NCI-H82 treated with DMSO at 0.1 percent for 48 hours (cell line): ENCODE measurements around the gene STX10.

ENCODE experiments used
- DNase-seq: peaks from one replicate; lab custom pipeline; 2025; ENCODE audit not compliant: unreplicated experiment; lab: John Stamatoyannopoulos, UW

Gene STX10

DNA sequence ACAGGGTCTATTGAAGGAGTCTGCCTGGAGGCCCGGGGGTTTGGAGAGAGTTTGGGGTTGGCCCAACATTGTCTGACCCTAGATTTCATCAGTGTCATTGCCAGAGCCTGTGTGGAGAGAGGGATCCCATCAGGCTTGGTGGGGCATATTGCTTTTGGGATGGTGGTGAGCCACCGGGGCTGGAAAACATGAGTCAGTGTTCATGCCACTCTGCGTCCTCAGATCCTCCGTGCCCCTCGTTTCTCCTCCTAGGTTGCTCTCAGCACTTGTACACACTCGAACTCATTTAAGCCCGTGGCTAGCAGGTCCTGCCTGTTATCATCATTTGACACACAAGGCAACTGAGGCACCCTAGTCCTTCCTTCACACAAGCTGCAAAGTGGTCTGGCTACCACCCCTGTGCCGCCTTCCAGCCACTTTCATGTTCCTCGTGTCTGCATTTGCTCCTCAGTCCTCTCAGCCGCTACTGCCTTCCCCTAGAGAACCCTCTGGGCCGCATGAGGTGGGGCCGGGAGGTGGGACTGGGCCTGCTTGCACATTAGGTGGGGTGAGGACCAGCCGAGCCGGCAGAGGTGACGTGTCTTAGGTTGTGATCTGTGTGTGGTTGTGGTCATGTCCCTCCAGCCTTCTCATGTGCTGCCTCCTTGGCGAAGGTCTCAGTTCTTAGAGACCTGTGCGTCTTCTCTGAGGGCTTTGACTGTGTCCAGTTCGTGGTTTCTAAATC is 28.5 kb downstream of the STX10 start:
- no peak for DNase-seq

DNA sequence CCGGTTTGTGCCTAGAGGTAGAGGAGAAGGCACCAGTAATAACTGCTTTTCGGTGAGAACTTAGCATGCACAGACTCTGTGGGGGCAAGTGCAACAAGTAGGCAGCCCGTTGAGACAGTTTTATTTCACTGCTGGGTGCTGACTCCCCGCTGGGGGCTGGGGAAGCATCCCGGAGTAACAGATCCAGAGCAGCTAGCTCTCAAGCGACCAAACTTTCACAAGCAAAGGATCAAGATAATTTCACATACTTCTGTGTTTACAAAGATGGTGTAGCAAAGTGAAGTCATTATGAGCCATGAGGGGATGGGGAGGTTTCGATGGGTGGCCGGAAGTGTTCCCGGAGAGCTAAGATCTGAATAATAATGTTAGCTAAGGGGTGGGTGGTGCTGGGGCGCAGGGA is 29.4 kb downstream of the STX10 start:
- no peak for DNase-seq

DNA sequence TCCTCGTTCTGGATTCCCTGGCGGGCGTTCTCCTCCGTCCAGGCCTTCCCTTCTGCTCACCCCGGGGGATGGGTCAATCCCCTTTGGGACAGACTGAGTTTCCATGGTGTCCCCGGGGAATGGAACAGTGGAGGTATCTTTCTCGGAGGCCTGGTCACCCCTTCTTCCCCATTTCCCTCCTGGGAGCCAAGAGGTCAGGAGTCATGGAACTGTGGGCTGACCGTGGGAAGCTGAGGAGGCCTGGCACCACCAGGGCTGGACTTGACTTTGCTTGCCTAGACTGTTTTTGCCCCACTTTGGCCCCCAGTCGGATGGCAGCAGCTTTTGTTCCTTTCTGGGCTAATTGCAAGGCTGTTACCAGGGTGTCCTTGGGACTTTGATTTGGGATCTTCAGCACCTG is 30.1 kb downstream of the STX10 start:
- DNase-seq, result no peak

DNA sequence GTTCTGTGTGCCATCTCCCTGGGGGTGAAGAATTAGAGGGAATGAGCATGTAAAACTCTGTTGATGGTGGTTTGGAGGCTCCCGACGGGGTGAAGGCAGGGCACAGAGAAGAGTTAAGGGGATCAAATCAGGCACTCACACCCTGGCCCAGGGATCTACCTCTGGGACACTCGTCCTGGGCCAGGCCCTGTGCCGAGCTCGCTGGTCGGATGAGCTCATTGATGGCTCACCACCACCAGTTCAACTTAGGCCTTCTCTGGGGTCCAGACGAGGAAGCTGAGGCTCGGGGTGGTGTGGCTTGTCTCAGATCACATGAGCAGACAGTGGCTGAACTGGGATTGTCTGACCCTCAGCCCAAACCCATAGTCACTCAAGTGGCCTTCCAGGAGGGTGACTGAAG is 30.5 kb downstream of the STX10 start:
- no peak for DNase-seq

DNA sequence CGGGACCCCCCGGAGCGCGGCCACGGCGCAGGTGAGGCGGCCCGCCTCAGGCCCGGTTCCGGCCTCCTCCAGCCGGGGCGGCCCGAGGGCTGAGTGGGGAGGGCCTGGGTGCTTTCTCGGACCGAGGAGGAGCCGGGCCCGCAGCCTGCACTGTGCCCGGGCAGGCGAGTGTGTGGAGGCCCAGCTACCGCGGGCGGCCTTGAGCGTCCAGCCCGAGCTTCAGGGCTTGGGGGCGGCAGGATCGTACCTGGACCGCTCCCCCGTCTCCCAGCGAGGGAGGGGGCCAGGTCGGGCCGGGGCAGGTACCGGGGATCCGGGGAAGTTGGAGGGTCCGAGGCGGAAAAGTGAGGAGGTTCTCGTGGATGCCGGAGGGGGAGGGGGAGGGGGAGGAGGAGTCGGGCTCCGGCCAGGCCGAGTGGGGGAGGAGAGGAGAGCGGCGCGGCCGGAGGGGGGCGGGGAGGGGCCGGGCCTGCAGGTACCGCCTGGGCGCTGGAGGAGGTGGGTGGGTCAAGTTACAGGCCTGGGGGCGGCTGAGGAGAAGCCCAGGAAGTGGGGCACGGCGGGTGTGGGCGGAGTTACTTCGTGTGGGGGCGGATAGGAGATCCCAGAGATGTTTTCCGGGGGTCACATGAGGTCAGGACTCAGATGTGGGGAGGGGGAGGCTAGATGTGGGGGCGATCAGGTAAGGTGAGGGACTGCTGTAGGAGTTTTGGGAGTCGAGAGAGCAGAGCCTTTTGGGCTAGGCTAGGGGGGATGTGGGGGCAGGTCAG is 31.6 kb downstream of the STX10 start:
- DNase-seq, result peak; percentile 30

DNA sequence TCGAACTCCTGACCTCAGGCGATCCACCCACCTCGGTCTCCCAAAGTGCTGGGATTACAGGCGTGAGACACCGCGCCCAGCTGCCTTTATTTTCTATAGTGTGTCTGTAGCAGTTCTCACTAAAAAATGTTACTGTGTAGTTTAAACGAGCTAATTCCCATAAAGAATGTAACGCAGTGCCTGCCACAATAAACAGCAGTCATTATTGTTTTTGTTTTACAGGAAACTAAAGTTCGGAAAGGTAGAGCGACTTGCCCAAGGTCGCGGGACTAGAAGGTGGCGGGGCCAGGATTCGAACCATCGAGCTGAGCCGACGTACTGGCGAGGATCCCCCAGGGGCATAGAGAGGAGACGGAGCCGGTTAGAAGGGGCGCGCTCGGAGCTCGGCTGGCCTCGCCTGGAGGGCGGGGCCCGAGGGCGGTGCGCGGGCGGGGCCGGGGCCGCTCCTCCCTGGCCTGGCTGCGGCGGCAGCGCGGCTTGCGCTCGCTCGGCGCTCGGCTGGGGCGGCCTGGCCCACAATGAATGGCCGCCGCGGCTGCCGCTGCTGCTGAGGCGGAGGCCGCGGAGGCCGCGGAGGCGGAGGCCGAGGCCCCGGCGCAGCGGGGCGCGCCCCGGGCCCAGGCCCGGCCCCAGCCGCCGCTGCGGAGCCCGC is 32.3 kb downstream of the STX10 start, which contains the start of gene NACC1:
Gene NACC1, plus strand, starts transcription at position 493 of the 652 bp plus-strand sequence. CDS start 16,944 bp downstream, outside the sequence.
- DNase-seq, result peak; percentile 89

DNA sequence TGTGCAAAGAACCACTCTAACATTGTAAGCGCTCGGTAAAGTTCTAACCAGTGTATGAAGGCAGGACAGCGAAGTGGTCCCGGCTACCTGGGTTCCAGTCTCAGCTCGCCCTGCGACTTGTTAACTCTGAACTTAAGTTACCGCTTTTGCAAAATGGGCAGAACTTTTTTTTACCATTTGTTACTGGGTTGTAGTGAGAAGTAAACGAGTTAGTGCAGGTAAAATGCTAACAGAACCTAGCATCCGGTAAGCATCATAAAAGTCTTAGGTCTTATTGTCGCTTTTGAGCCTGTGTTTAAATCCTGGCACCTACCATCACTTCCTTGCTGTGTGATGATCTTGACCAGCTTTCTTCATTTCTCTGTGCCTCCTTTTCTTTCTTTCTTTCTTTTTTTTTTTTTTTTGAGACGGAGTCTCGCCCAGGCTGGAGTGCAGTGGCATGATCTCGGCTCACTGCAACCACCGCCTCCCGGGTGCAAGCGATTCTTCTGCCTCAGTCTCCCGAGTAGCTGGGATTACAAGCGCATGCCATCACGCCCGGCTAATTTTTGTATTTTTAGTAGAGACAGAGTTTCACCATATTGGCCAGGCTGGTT is 32.9 kb downstream of the STX10 start:
- no peak for DNase-seq

DNA sequence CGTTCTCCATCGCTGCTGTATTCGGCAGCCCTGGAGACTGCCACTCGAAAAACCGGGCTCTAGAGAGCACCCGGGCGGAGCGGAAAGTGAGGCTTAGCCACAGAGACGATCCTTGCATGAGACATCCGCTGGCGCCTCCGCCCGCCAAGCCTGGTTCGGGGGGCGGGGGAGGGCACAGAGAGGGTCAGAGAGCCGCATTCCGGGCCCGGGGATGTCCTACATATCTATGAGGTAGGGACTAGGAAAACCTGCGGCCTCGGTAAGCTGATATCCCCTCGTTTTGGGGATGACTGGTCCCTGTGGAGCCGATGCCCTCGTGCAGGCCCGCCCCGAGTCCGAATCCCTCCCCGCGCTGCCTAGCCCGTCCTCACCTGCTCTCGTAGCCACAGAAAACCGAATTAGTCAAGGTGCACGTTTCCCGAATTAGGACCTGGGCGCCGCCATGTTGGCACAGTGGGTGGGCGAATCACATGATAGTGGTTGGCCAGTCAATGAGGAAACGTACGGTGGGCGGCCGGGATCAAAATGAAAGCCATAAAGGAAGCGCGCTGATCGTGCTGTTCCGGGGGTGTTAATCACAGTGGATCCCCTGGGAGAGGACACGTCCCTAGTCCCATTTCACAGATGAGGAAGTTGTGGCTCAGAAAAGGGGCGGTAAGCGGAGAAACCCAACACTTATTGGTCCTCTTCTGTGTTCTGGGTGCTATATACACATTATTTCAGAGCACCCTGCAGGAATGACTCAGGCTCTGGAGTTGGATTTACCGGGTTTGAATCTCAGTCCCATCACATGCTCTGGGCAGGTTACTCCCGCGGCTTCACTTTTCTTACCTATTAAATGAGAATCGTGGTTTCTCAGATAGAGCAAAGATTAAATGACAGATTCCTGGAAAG is 33.6 kb downstream of the STX10 start, which contains the start of gene TRMT1:
Gene TRMT1, minus strand, starts transcription at position 459 of the 894 bp plus-strand sequence. Its CDS starts 341 bp downstream, at position 118.
- peak; percentile 88 for DNase-seq

DNA sequence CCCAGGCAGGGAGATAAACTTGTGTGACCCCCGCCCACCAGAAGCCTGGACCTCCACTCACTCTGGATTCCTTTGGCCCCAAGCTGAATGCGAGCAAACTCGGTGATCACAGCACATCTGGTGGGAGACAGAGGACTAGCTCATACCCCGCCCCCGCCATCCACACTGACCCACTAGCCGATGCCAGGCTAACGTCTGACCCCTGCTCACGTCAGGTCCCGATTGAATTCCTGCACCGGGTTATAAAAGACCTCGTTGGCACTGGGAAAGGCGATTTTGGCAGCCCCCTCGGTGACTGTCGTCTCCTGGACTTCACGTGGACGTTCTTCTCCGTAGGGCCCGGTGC is 34.3 kb downstream of the STX10 start:
- no peak for DNase-seq

DNA sequence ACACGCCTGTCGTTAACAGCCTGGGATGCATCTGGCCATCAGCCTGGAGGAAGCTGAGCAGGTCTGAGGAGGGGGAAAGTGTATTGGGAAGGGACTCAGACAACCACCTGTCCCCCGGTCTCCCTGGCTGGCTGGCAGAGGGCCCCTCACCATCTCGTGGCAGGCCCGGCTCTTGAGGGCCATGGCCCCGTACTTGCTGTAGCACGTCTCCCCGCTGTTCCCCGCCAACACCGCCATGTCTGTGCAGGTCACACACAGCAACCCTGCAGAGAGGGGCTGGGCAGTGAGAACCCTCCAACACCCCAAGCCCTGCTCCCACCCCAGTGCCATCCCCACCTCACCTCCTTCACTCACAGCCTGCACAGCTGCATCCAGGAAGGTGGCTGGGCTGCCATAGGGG is 37.6 kb downstream of the STX10 start:
- no peak for DNase-seq

DNA sequence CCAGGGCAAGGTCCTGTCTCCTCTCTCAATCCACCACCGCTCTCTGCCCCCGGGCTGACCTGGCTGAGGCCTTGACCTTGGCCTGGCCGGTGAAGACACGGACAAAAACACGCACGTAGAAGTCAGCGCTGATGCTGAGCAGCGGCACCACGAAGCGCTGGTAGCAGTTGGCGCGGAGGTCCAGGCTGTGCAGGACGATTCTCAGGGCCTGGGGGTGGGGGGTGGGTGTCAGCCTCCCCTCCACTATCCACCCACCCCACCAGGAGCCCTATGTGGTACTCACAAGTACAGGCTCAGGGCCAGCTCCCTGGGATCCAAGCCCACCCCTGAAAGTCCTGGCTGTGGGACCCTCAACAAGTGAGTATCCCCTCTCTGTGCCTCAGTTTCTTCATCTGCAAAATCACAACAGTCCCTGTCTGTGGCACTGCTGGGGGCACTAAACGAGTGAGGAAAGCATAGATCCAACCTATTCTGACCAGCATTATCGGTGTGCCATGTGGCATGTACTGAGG is 40.0 kb downstream of the STX10 start:
- no peak for DNase-seq

DNA sequence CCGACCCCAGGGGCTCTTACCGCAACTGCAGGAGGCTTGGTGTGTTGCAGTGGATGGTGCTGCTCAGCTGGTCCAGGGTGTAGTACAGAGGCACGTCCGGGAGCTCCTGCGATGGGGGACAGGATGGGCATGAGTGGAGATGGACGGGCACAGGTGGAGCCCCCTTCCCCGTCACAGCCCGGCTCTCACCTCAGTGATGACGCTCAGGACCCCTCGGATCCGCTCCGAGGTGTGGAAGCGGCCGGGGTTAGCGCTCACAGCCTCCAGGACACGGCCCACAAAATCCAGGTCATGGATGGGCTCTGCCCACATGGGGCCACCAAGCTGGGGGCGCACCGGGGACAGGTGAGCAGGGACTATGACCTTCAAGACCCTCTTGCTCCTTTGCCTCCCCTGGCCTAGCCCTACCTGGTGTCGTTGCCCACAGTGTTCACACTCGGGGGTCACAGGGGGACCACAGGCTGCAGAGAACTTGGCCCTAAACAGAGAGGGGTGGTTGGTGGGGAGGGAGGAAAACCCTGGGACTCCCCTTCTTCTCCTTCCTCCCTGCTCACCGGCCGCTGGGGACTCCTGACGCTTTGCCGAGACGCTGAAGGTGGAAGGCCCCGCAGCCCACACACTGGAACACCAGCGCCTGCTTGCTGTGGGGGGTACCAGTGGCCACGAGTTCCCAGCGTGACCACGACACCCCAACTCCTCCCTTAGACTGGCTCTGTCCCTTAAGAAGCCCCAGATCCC is 40.6 kb downstream of the STX10 start:
- DNase-seq, result no peak

DNA sequence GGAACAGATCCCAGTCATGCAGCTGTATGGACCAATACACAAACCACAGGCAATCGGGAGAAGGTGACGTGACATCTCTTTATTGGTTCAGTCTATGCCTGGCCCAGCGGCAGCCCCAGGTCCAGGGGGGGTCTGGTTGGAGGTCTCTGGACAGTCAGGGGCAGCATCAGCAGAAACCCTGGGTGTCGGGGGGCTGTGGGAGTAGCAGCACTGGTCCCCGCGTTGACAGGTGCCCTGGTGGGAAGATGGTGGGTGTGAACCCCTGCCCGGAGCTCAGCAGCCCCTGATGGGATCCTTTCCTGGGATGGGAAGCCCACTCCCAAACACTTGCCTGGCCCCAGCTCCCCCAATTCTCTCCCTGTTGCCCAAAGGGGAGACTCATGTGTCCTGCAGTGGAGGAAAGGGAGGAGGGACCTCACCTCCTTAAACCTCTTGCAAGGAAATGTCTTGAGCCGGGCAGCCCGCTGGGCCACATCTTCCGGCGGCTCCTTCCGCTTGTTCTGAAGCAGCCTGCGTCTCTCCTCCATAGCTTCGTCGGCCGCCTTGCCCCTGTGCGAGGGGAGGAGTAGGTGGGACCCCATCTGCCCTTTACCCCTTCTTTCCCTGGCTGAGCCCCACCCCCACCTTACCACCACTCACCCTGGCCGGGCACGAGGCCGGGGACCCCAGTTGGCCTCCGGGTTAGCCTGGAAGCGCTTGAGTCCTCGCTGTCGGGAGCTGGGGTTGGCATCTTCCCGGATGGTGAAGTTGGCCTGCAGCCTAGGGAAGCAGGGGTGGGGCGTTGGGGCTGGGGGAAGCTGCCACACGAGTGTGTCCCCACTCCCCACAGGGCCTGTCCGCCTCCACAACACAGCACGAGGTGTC is 45.1 kb downstream of the STX10 start:
- DNase-seq, result no peak

DNA sequence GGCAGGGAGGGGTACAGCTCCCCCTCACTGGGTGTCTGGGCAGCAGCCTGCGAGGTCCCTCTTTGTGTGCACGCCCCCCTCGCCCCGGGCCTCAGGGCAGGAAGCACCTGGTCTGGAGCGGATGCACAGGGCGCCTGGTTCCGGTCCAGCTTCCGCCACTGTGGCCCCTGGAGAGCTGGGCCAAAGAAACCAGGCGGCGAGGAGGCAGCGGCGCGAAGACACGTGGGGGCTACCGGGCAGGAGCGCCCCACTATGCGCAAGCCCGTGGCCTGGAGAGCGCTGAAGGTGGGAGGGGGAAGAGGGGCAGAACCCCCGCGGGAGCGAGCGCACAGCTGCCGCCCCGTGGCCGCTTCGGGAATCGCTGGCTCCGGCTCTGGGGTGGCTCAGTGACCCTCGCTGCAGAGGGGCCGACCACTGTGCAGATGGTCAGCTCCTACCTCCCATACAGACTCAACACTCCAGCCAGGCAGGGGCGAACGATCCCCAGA is 45.8 kb downstream of the STX10 start:
- no peak for DNase-seq

DNA sequence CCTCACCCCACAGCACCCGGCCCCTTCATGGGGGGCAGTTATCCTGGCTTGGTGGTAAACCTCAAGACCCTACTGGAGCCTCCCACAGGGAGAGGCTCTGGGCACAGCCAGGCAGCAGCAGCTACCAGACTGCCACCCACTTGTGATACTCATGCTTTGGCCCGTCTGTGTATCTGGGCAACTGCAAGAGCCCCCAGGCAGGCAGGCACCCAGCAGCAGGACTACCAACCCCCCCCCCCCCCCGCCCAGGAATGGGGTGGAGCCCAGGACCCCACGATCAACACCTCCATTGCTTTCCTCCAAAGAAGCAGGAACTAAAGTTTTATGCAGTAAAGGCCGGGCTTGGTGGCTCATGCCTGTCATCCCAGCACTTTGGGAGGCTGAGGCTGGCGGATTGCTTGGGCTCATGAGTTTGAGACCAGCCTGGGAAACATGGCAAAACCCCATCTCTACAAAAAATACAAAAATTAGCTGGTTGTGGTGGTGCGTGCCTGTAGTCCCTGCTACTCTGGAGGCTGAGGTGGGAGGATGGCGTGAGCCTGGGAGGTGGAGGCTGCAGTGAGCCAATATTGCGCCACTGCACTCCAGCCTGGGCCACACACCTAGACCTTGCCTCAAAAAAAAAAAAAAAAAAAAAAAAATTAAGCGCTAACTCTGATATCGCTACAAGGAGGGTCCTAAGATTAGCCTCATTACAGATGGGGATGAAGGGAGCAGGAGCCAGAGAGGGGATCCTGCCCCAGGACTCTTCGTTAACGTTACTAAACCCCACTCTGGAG is 46.4 kb downstream of the STX10 start:
- no peak for DNase-seq

DNA sequence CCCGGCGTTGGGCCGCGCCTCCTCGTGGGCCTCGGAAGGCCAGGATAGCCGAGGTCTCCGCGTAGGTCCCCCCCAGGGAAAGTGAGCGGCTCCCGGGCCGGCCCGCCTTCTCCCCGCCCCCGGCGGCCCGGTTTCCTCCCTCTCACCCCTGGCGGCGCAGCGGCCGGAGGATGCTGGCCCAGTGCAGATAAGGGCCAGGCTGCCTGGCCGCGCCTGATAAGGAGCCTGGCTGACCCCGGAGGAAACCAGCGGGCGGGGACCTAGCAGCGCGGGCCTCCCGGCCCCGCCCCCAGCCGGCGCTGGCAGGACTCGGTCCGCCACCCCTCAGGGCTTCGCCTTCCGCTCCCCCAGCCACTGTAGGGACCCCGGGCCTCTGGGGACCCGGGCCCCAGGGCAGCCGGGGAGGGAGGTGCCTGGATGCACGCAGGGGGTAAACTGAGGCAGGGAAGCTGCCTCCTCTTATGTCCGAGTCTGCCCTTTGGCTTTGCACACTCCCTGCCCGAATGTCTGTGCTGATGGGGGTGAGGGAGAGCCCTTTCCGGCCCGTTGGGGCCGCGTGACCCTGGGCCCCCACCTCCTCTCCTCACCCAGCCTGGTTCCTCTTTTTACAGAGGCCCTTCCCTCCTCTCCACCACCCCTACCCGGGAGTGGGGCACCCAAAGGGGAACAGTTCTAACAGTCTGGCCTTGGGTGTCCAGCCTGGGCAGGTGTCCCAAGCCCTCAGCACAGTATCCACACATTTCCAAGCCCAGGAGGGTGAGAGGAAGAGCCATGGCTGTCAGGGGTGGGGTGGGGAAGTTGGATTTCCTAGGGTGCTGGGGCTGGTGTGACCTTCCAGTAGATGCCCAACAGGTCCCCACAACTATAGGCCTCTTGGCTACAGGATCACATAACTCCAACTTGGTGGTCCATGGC is 47.3 kb downstream of the STX10 start, which contains the start of gene LYL1:
Gene LYL1, minus strand, starts transcription at position 193 of the 915 bp plus-strand sequence. CDS start 1,687 bp downstream, outside the sequence.
- DNase-seq, result no peak

DNA sequence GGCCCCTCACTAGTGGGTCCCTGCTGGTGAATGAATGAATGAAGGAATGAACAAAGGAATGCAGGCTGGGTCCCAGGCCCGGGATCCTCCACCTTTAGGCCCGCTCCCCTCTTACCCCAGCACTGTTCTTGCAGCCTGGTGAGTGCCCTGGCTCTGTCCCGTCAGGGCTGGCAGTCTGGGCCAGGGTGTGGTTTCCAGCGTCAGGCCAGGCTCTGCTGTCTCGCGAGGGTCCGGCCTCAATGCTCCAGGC is 47.8 kb downstream of the STX10 start:
- DNase-seq, result no peak
